ENCODE results near the gene WWOX. TPM values are rescaled to one million over a fixed set of nuclear protein-coding genes. Genes with fewer than 3 reads are reported as not detected.
A peak's percentile ranks its signal among the peaks of the same experiment; 100 is the strongest.

Gene WWOX
- total and polyA plus RNA-seq, 4 donors, result 5.4 to 61.5 (median 18.4) TPM

DNA sequence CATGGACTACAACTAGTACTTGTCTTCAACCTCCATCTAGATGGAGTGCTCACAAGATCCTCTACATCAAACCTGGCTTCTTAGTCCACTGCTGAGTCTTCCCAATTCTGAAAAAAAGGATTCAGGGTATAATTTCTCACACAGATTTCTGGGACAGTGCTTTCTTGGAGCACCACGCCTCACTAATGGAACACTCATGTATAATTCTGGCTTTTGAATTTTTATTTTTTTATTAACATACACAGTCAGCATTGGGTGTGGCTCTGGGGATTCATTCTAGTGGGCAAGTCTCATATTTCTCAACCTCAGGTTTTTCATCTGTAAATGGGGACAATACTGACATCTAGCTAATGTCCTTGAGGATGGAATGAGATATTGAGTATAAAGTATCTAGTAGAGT lies 696.0 kb downstream of the WWOX start:
- no peak for TF ChIP-seq CTCF (IDR thresholded peaks at IDR 0.05; ENCODE audit: control extremely low read depth, extremely low read depth)
- Histone ChIP-seq H3K9me3 (ENCODE audit: control insufficient read depth in 4 of 4, insufficient read depth in 3 of 4, low read length in 3 of 4) (no peaks in the 10 kb centered on the region), H3K4me3 (no peak overlapping the region), H3K36me3 (ENCODE audit: control insufficient read depth in 4 of 4, insufficient read depth in 4 of 4, low read length in 4 of 4) (no peaks in the 10 kb centered on the region), H3K9ac (ENCODE audit: insufficient read depth in 1 of 2, low read length in 2 of 2) (no peak overlapping the region), H3K27ac (ENCODE audit: low read depth in 1 of 2, low read length in 1 of 2) (no peak overlapping the region), H3K27me3 (ENCODE audit: control insufficient read depth in 3 of 3, insufficient read depth in 3 of 3, low read length in 2 of 3) (no peaks in the 10 kb centered on the region), H3K4me1 (ENCODE audit: control insufficient read depth in 5 of 5, insufficient read depth in 5 of 5, low read length in 5 of 5) (peaks cover 0 to 9% (median 0%) of the 10 kb centered on the region in 5 donors)
- DNase-seq, result no peak
- ATAC-seq (ENCODE audit: insufficient read depth, low FRiP score), result no peak
- 99 to 100% methylated on average over 1 of the region's 1 CpG for WGBS, 2 donors

GRCh38 chr16:78796221-78796866 lies 696.9 kb downstream of the WWOX start:
- 69 to 79% methylated on average over 3 of the region's 3 CpGs for WGBS, 2 donors
- H3K4me3 ChIP-seq, result no peak overlapping the region
- no peaks in the 10 kb centered on the region for H3K27me3 ChIP-seq (ENCODE audit: control insufficient read depth in 3 of 3, insufficient read depth in 3 of 3, low read length in 2 of 3)
- ATAC-seq (ENCODE audit: insufficient read depth, low FRiP score) (no peak), DNase-seq (peak; percentile 65 to 91 (median 87))
- peaks cover 0 to 9% (median 0%) of the 10 kb centered on the region in 5 donors for H3K4me1 ChIP-seq (ENCODE audit: control insufficient read depth in 5 of 5, insufficient read depth in 5 of 5, low read length in 5 of 5)
- no peak overlapping the region for H3K9ac ChIP-seq (ENCODE audit: insufficient read depth in 1 of 2, low read length in 2 of 2)
- no peaks in the 10 kb centered on the region for H3K36me3 ChIP-seq (ENCODE audit: control insufficient read depth in 4 of 4, insufficient read depth in 4 of 4, low read length in 4 of 4)
- H3K27ac ChIP-seq (ENCODE audit: low read depth in 1 of 2, low read length in 1 of 2), result no peak overlapping the region
- TF ChIP-seq CTCF (IDR thresholded peaks at IDR 0.05; ENCODE audit: control extremely low read depth, extremely low read depth), result no peak
- H3K9me3 ChIP-seq (ENCODE audit: control insufficient read depth in 4 of 4, insufficient read depth in 3 of 4, low read length in 3 of 4), result no peaks in the 10 kb centered on the region

- DNase-seq (no peak), ATAC-seq (ENCODE audit: insufficient read depth, low FRiP score) (no peak)
- H3K27ac ChIP-seq (ENCODE audit: low read depth in 1 of 2, low read length in 1 of 2), result no peak overlapping the region
- H3K9me3 ChIP-seq (ENCODE audit: control insufficient read depth in 4 of 4, insufficient read depth in 3 of 4, low read length in 3 of 4), result no peaks in the 10 kb centered on the region
- no peak overlapping the region for H3K4me3 ChIP-seq
- no peaks in the 10 kb centered on the region for H3K36me3 ChIP-seq (ENCODE audit: control insufficient read depth in 4 of 4, insufficient read depth in 4 of 4, low read length in 4 of 4)
- H3K4me1 ChIP-seq (ENCODE audit: control insufficient read depth in 5 of 5, insufficient read depth in 5 of 5, low read length in 5 of 5), result peaks cover 0 to 13% (median 0%) of the 10 kb centered on the region in 5 donors
- 84 to 98% methylated on average over 5 of the region's 5 CpGs for WGBS, 2 donors
- no peak for TF ChIP-seq CTCF (IDR thresholded peaks at IDR 0.05; ENCODE audit: control extremely low read depth, extremely low read depth)
- H3K9ac ChIP-seq (ENCODE audit: insufficient read depth in 1 of 2, low read length in 2 of 2), result no peak overlapping the region
- no peaks in the 10 kb centered on the region for H3K27me3 ChIP-seq (ENCODE audit: control insufficient read depth in 3 of 3, insufficient read depth in 3 of 3, low read length in 2 of 3)
These were observed 700.0 kb downstream of the WWOX start for GRCh38 chr16:78799429-78799828.

DNA sequence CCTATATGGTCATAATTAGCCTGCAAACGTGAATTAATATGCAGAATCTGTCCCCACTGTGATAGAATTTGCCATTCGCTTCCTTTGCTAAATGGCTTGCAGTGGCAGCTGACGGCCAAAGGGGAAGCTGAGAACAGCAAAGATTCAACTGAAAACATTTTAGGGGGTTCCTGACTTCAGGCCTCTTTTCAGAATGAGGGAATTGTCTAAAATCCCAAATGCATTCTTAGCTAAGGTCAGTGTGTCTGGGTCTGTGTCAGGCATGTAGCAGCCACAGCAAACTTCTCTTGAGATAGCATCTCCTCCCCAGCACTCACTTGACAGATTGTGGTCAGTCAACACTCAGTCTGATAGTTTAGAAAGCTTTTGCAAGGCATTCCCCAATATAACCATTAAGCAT lies 701.1 kb downstream of the WWOX start:
- no peak overlapping the region for H3K9ac ChIP-seq (ENCODE audit: insufficient read depth in 1 of 2, low read length in 2 of 2)
- ATAC-seq (ENCODE audit: insufficient read depth, low FRiP score) (no peak), DNase-seq (peak in 1 of 3 donors; percentile 14)
- H3K36me3 ChIP-seq (ENCODE audit: control insufficient read depth in 4 of 4, insufficient read depth in 4 of 4, low read length in 4 of 4), result no peaks in the 10 kb centered on the region
- H3K27ac ChIP-seq (ENCODE audit: low read depth in 1 of 2, low read length in 1 of 2), result no peak overlapping the region
- WGBS, 2 donors, result 63 to 81% methylated on average over 3 of the region's 3 CpGs
- no peaks in the 10 kb centered on the region for H3K27me3 ChIP-seq (ENCODE audit: control insufficient read depth in 3 of 3, insufficient read depth in 3 of 3, low read length in 2 of 3)
- H3K4me3 ChIP-seq, result no peak overlapping the region
- TF ChIP-seq CTCF (IDR thresholded peaks at IDR 0.05; ENCODE audit: control extremely low read depth, extremely low read depth), result no peak
- peaks cover 0 to 13% (median 0%) of the 10 kb centered on the region in 5 donors for H3K4me1 ChIP-seq (ENCODE audit: control insufficient read depth in 5 of 5, insufficient read depth in 5 of 5, low read length in 5 of 5)
- H3K9me3 ChIP-seq (ENCODE audit: control insufficient read depth in 4 of 4, insufficient read depth in 3 of 4, low read length in 3 of 4), result no peaks in the 10 kb centered on the region
